ENCODE results near the gene SPATA3. TPM values are rescaled to one million over a fixed set of nuclear protein-coding genes. Genes with fewer than 3 reads are reported as not detected.
A peak's percentile ranks its signal among the peaks of the same experiment; 100 is the strongest.

SPATA3 gene
- total and polyA plus RNA-seq, 2 of the 13 experiments (the other 11 are each of a cell fraction or from before 2014, with no cell fraction given): not detected

GRCh38 chr2:231034291-231034882 is 38.5 kb downstream of the SPATA3 start (continued):
- TF ChIP-seq, protein P1, sequence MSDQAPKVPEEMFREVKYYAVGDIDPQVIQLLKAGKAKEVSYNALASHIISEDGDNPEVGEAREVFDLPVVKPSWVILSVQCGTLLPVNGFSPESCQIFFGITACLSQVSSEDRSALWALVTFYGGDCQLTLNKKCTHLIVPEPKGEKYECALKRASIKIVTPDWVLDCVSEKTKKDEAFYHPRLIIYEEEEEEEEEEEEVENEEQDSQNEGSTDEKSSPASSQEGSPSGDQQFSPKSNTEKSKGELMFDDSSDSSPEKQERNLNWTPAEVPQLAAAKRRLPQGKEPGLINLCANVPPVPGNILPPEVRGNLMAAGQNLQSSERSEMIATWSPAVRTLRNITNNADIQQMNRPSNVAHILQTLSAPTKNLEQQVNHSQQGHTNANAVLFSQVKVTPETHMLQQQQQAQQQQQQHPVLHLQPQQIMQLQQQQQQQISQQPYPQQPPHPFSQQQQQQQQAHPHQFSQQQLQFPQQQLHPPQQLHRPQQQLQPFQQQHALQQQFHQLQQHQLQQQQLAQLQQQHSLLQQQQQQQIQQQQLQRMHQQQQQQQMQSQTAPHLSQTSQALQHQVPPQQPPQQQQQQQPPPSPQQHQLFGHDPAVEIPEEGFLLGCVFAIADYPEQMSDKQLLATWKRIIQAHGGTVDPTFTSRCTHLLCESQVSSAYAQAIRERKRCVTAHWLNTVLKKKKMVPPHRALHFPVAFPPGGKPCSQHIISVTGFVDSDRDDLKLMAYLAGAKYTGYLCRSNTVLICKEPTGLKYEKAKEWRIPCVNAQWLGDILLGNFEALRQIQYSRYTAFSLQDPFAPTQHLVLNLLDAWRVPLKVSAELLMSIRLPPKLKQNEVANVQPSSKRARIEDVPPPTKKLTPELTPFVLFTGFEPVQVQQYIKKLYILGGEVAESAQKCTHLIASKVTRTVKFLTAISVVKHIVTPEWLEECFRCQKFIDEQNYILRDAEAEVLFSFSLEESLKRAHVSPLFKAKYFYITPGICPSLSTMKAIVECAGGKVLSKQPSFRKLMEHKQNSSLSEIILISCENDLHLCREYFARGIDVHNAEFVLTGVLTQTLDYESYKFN (CRISPR knock-in tag; conservative IDR thresholded peaks at IDR 0.05): peak; percentile 92
- no peak for TF ChIP-seq GZF1 (CRISPR knock-in tag; IDR thresholded peaks at IDR 0.05)
- no peak for TF ChIP-seq ZNF879 (CRISPR knock-in tag; IDR thresholded peaks at IDR 0.05)
- TF ChIP-seq ZBTB25 (CRISPR knock-in tag; IDR thresholded peaks at IDR 0.05): no peak
- TF ChIP-seq ZNF850 (CRISPR knock-in tag; conservative IDR thresholded peaks at IDR 0.05): no peak
- TF ChIP-seq NFATC3 (CRISPR knock-in tag; IDR thresholded peaks at IDR 0.05): no peak
- TF ChIP-seq SMYD3 (CRISPR knock-in tag; IDR thresholded peaks at IDR 0.05): 0 out of 2 replicates have a peak, but pooled peaks have one; percentile 14
- no peak for TF ChIP-seq CSRNP1 (CRISPR knock-in tag; IDR thresholded peaks at IDR 0.05)
- no peak for TF ChIP-seq ZNF607 (CRISPR knock-in tag; IDR thresholded peaks at IDR 0.05; ENCODE audit: borderline replicate concordance)
- TF ChIP-seq ADNP (CRISPR knock-in tag; IDR thresholded peaks at IDR 0.05): no peak
- TF ChIP-seq ZMAT5 (CRISPR knock-in tag; IDR thresholded peaks at IDR 0.05; ENCODE audit: borderline replicate concordance, low read depth): no peak
- TF ChIP-seq ZNF598 (CRISPR knock-in tag; IDR thresholded peaks at IDR 0.05; ENCODE audit: borderline replicate concordance): no peak
- TF ChIP-seq, protein P2, sequence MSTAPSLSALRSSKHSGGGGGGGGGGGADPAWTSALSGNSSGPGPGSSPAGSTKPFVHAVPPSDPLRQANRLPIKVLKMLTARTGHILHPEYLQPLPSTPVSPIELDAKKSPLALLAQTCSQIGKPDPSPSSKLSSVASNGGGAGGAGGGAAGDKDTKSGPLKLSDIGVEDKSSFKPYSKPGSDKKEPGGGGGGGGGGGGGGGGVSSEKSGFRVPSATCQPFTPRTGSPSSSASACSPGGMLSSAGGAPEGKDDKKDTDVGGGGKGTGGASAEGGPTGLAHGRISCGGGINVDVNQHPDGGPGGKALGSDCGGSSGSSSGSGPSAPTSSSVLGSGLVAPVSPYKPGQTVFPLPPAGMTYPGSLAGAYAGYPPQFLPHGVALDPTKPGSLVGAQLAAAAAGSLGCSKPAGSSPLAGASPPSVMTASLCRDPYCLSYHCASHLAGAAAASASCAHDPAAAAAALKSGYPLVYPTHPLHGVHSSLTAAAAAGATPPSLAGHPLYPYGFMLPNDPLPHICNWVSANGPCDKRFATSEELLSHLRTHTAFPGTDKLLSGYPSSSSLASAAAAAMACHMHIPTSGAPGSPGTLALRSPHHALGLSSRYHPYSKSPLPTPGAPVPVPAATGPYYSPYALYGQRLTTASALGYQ (CRISPR knock-in tag; IDR thresholded peaks at IDR 0.05): peak; percentile 28; the same call in 1 of the 2 replicates
- TF ChIP-seq KDM4B (CRISPR knock-in tag; IDR thresholded peaks at IDR 0.05): no peak
- TF ChIP-seq CEBPB (IDR thresholded peaks at IDR 0.05; ENCODE audit: borderline replicate concordance, low read depth, low read length): no peak
- TF ChIP-seq KDM6A (CRISPR knock-in tag; IDR thresholded peaks at IDR 0.05; ENCODE audit: low read depth): no peak; the same call in 1 of the 2 replicates
- TF ChIP-seq KLF15 (CRISPR knock-in tag; IDR thresholded peaks at IDR 0.05; ENCODE audit: borderline replicate concordance): no peak
- TF ChIP-seq ZNF468 (CRISPR knock-in tag; IDR thresholded peaks at IDR 0.05): no peak
- TF ChIP-seq ZNF136 (CRISPR knock-in tag; IDR thresholded peaks at IDR 0.05; ENCODE audit: low read depth): peak; percentile 74; the same call in 1 of the 2 replicates
- TF ChIP-seq ZNF232 (CRISPR knock-in tag; IDR thresholded peaks at IDR 0.05; ENCODE audit: borderline replicate concordance): peak; percentile 83
- no peak for TF ChIP-seq IRX3 (CRISPR knock-in tag; IDR thresholded peaks at IDR 0.05; ENCODE audit: borderline replicate concordance, low read depth)
- peak; percentile 81 for TF ChIP-seq TEAD3 (CRISPR knock-in tag; optimal IDR thresholded peaks at IDR 0.05; ENCODE audit: borderline replicate concordance)
